ENCODE data around the gene GABRR3.
"Not testable (repeated sequence)": the region's sequence is repeated elsewhere in the genome, so short reads cannot be mapped to it uniquely, and the experiment has no call there.

The GABRR3 gene

GRCh38 chr3:98021830-98022560 lies 13.1 kb downstream of the GABRR3 start:
- DNase-seq: no peak

GRCh38 chr3:98020412-98020811 lies 14.7 kb downstream of the GABRR3 start:
- DNase-seq: no peak

- no peak for DNase-seq
Measured at GRCh38 chr3:98018301-98018700, 16.8 kb downstream of the GABRR3 start.

- no peak for DNase-seq
Measured at GRCh38 chr3:98014268-98014585, 20.9 kb downstream of the GABRR3 start.

GRCh38 chr3:98013411-98014267 lies 21.5 kb downstream of the GABRR3 start:
- no peak for DNase-seq

GRCh38 chr3:98012979-98013378 lies 22.1 kb downstream of the GABRR3 start:
- DNase-seq: no peak

- not testable (repeated sequence) for DNase-seq
Measured at GRCh38 chr3:98010883-98011449, 24.1 kb downstream of the GABRR3 start.

GRCh38 chr3:98010194-98010882 lies 24.8 kb downstream of the GABRR3 start:
- DNase-seq: no peak

GRCh38 chr3:98008855-98009254 lies 26.3 kb downstream of the GABRR3 start:
- DNase-seq: no peak

GRCh38 chr3:98005438-98005837 lies 29.7 kb downstream of the GABRR3 start:
- no peak for DNase-seq

- DNase-seq: no peak
Measured at GRCh38 chr3:98004721-98005120, 30.4 kb downstream of the GABRR3 start.

GRCh38 chr3:98003306-98003969 lies 31.7 kb downstream of the GABRR3 start:
- DNase-seq: no peak

- no peak for DNase-seq
Measured at GRCh38 chr3:98002717-98003116, 32.4 kb downstream of the GABRR3 start.

GRCh38 chr3:97999994-98000393 lies 35.1 kb downstream of the GABRR3 start:
- DNase-seq: no peak

GRCh38 chr3:97999103-97999502 lies 36.0 kb downstream of the GABRR3 start:
- no peak for DNase-seq

- DNase-seq: no peak
Measured at GRCh38 chr3:97996988-97997387, 38.1 kb downstream of the GABRR3 start.

GRCh38 chr3:97994328-97994945 lies 40.7 kb downstream of the GABRR3 start:
- DNase-seq: no peak

- DNase-seq: no peak
Measured at GRCh38 chr3:97993526-97993925, 41.6 kb downstream of the GABRR3 start.

GRCh38 chr3:97992547-97993173 lies 42.5 kb downstream of the GABRR3 start:
- no peak for DNase-seq

- DNase-seq: no peak
Measured at GRCh38 chr3:97991293-97991682, 43.8 kb downstream of the GABRR3 start.

GRCh38 chr3:97990624-97991292 lies 44.4 kb downstream of the GABRR3 start:
- DNase-seq: no peak

Measured in NCI-H1048 (cell line).